Subcutaneous adipose tissue (tissue), 4 donors: ENCODE data around the gene EYA4. TPM values are rescaled to one million over a fixed set of nuclear protein-coding genes. Genes with fewer than 3 reads are reported as not detected.

Experiments used
- CTCF ChIP-seq: fragments of 450-650 bp; IDR thresholded peaks from one replicate; pipeline ENCODE4 v1.5.1; 2016; ENCODE audit warnings: low read depth, mild to moderate bottlenecking, control low read depth, antibody characterized with exemption, moderate library complexity
- total RNA-seq, 4 donors: library from RNA; depleted of rRNA; stranded (reverse); fragments of >200 nt; gene quantifications; one replicate each; pipeline ENCODE4 v1.1.0, GENCODE V29; 2016

The EYA4 gene
- total RNA-seq, 4 donors from 2014 or later, result 1.5 to 7.7 (median 1.7) TPM

GRCh38 chr6:133410638-133411435, 169.7 kb downstream of the EYA4 start:
- no peak for TF ChIP-seq CTCF

GRCh38 chr6:133411757-133412156, 170.6 kb downstream of the EYA4 start:
- no peak for TF ChIP-seq CTCF

GRCh38 chr6:133415262-133415661, 174.1 kb downstream of the EYA4 start:
- TF ChIP-seq CTCF, result no peak

GRCh38 chr6:133418108-133418507, 177.0 kb downstream of the EYA4 start:
- no peak for TF ChIP-seq CTCF

GRCh38 chr6:133423242-133423641, 182.1 kb downstream of the EYA4 start:
- TF ChIP-seq CTCF, result no peak

- TF ChIP-seq CTCF, result no peak
These were observed 183.2 kb downstream of the EYA4 start for GRCh38 chr6:133424359-133424758.

GRCh38 chr6:133426038-133426437, 184.9 kb downstream of the EYA4 start:
- TF ChIP-seq CTCF, result no peak
